Urothelium cell line (cell line): Measurements from ENCODE around the gene RNASE11.
A peak's percentile ranks its signal among the peaks of the same experiment; 100 is the strongest.
"Not testable (repeated sequence)": the region's sequence is repeated elsewhere in the genome, so short reads cannot be mapped to it uniquely, and the experiment has no call there.

Experiments used
- DNase-seq: peaks from one replicate; pipeline ENCODE4 v3.0.0; 2011; ENCODE audit warnings: low spot score, mixed read lengths
- FAIRE-seq: peaks from 2 replicates; lab custom pipeline; 2011; peaks lifted over from hg19 to GRCh38; lab: Jason Lieb, UNC

RNASE11 gene

GRCh38 chr14:20587489-20588154, at the start of gene RNASE11:
Gene RNASE11, minus strand, starts transcription at chr14:20588001.
- FAIRE-seq (no peak), DNase-seq (no peak)

- no peak for FAIRE-seq
- DNase-seq: peak; percentile 82
Observed at GRCh38 chr14:20632831-20633691, 45.3 kb upstream of the RNASE11 start.

DNA sequence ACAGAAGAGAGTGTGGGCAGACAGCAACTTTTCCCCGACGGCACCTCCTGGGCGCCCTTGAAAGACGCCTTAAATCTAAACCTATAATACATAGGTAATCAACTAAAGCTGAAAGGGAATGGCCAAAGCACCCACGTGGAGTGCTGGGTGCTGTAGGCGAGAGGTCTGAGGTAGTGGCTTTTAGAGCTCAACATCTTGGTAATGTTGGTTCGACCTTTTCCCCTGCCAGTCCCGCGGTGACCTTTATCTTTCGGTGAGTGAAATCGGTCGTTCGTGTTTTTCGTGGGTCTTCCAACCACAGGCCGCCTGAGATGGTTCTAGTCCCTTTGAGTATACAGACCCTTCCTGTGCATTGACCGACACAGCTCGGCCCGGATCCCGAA, 44.6 kb upstream of the RNASE11 start:
- DNase-seq: no peak
- no peak for FAIRE-seq

GRCh38 chr14:20631880-20632389, 44.1 kb upstream of the RNASE11 start:
- peak; percentile 83 for DNase-seq
- FAIRE-seq: no peak

- FAIRE-seq: no peak
- peak; percentile 44 for DNase-seq
Observed at GRCh38 chr14:20631023-20631879, 43.5 kb upstream of the RNASE11 start.

DNA sequence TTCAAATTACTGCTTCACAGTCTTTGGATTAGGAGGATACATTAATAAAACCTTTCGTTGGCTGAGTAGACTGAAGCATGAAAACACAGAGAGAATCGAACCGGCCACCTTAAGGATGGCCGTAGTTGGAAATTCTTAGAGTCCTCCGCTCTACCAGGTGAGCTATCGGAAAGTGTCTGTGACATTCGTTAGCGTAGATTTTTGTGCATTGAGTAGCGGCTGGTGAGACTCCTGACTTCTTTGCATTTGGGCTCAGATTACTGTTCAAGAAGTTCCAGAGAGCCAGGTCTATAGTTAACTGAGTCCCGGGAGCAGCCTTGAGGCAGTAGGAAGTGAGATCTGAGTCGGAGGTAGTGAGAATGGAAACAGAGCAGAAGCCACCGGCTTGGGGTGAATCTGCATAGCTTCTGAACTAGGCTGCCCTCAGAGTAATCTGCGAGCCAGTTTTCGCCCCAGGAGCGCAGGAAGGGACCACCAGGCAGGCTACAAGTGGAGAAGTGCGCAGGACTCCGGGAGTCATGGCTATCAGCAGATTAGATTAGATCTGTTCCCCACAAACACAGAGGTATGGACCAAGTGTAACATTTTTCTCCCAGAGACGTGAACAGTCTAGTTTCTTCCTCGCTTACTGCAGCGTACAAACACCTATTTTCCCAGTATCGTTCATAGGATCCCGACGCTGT, 42.7 kb upstream of the RNASE11 start:
- no peak for FAIRE-seq
- DNase-seq: peak; percentile 66

DNA sequence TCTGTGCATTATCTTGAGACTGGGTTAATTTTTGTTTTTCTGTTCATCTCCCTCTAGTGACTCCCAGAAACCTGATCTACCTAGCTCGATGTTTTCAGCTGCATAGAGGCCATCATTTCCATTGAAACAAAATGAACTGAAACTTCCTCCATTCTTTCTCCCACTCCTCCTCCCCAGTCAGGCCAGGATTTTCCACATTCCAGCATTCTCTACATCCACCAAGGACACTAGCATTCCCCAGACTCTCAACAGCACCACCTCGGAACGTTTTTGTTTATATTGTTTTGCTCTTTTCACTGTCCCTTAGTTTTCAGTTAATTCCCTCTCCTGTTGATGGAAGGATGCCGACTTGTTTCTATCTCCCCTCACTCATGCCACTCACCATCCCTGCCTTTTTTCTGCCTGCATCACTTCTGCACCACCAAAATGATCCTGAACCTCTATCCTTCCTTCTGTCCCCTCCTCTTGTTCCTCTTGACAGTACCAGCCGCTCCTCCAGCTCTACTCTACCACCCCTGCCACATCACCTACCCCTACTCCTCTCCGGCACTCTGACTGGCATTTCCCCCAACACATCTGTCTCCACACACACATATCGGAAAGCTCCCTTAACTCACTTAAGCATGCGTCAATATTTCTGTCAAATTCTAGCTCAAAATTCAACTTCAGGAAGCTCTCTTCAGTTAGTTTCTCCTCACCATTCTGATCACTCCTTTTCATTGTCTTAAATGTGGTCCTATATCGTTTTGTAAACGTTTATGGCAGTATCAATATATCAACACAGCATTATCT, 40.5 kb upstream of the RNASE11 start:
- FAIRE-seq: no peak
- DNase-seq: no peak

- FAIRE-seq: no peak
- DNase-seq: no peak
Observed at GRCh38 chr14:20627346-20628027, 39.7 kb upstream of the RNASE11 start.

DNA sequence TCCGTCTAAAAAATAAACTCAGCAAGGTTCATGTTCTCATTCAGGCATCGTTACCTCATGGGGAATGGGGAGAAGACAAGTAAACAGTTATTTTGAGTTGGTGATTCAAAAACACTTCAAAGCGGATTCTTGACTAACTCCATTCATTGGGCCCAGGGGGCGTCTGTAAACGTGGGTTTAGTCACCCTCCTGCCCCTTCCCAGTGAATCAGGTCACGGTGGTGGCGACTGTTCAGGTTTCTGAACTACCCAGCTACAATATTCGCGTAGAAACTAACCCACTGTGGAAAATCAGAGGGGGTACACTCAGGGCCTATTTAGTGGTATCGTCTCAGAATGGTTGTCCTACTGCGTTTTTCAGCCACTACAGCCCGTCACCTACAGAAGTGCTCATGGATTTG, 38.5 kb upstream of the RNASE11 start:
- DNase-seq: no peak
- no peak for FAIRE-seq

DNA sequence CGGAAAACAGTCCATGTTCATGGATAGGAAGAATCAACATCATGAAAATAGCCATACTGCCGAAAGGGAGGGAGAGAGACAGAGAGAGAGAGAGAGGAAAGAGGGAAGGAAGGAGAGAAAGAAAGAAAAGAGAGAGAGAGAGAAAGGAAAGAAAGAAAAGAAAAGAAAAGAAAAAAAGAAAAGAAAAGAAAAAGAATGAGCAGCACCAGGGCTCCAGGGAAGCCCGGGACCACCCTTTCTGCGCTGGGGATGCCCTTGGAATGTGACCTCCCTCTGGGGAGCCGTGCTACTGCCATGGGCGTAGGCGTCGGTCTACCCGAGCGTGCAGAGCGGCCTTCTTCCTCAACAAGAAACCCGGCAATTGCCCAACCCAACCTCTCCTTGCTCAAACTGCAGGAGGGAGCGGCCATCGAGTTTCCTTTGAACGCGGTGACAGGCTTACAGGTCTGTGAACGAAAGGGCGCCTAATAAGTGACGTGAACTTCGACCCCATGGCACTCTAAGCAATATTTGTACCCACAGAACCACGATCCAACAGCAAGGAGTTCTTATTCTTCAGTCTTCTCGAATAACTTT, 36.8 kb upstream of the RNASE11 start:
- DNase-seq (no peak), FAIRE-seq (no peak)

DNA sequence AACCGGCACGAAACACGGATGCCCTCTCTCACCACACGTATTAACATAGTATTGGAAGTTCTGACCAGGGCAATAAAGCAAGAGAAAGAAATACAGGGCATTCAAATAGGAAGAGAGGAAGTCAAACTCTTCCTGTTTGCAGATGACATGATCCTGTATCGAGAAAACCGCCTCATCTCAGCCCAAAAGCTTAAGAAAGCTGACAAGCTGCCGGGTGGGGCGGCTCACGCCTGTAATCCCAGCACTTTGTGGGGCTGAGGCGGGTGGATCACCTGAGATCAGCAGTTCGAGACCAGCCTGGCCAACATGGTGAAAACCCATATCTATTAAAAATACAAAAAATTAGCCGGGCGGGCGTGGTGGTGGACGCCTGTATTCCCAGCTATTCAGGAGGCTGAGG, 36.0 kb upstream of the RNASE11 start:
- DNase-seq (no peak), FAIRE-seq (no peak)

- FAIRE-seq: no peak
- DNase-seq: no peak
Observed at GRCh38 chr14:20622816-20623291, 35.1 kb upstream of the RNASE11 start.

GRCh38 chr14:20620798-20621478, 33.1 kb upstream of the RNASE11 start:
- DNase-seq (no peak), FAIRE-seq (no peak)

GRCh38 chr14:20619688-20620087, 31.9 kb upstream of the RNASE11 start:
- DNase-seq, FAIRE-seq: not testable (repeated sequence)

GRCh38 chr14:20618271-20618749, 30.5 kb upstream of the RNASE11 start:
- DNase-seq: no peak
- no peak for FAIRE-seq

DNA sequence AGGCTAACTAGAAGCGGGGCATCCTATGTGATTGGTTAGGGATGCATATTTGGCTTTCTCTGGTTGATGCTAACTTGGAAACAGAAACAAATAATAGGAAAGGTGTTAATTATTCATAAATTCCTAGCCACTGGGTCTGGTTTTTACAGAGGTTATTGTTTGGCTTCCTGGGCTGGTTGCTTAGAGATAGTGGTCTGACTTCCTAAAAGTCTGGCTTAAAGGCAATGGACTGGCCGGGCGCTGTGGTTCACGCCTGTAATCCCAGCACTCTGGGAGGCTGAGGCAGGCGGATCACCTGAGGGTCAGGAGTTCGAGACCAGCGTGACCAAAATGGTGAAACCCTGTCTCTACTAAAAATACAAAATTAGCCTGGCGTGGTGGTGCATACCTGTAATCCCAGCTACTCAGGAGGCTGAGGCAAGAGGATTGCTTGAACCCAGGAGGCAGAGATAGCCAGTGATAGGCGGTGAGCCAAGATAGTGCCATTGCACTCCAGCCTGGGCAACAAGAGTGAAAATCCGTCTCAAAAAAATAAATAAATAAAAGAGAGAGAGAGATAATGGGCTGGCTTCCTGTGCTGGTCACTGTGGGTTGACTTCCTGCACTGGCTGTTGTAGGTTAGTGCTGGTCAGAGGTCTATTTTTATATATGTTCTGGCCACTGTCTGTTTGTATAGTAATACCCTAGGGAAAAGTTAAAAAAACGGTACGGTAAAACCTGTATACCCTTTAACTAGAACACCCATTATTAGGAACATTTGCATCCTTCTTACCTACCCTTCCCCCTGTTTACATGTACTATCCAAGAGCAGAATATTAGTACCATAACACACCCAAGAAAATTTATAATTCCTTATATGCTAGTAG, 29.6 kb upstream of the RNASE11 start:
- FAIRE-seq: no peak
- no peak for DNase-seq

GRCh38 chr14:20615996-20616395, 28.2 kb upstream of the RNASE11 start:
- DNase-seq (no peak), FAIRE-seq (no peak)
